Right forelimb (tissue), 1 donor: ENCODE data around the gene C22orf39.

Source experiments
- DNase-seq: peaks from one replicate; pipeline ENCODE4 v3.0.0-alpha.2; 2018

C22orf39 gene

GRCh38 chr22:19429950-19430889, 17.3 kb downstream of the C22orf39 start:
- DNase-seq, result no peak

GRCh38 chr22:19424186-19424500, 23.4 kb downstream of the C22orf39 start:
- no peak for DNase-seq

- no peak for DNase-seq
Measured at GRCh38 chr22:19422440-19423301, 24.8 kb downstream of the C22orf39 start.

GRCh38 chr22:19420321-19420720, 27.2 kb downstream of the C22orf39 start:
- DNase-seq, result no peak

- no peak for DNase-seq
Measured at GRCh38 chr22:19419464-19420178, 27.9 kb downstream of the C22orf39 start.

GRCh38 chr22:19419086-19419463, 28.4 kb downstream of the C22orf39 start:
- no peak for DNase-seq

GRCh38 chr22:19412923-19413322, 34.6 kb downstream of the C22orf39 start:
- no peak for DNase-seq

GRCh38 chr22:19412478-19412877, 35.0 kb downstream of the C22orf39 start:
- no peak for DNase-seq

- DNase-seq, result no peak
Measured at GRCh38 chr22:19411690-19412045, 35.8 kb downstream of the C22orf39 start.

- no peak for DNase-seq
Measured at GRCh38 chr22:19410941-19411689, 36.4 kb downstream of the C22orf39 start.

- DNase-seq, result no peak
Measured at GRCh38 chr22:19407649-19408606, 39.6 kb downstream of the C22orf39 start.

- no peak for DNase-seq
Measured at GRCh38 chr22:19406846-19407245, 40.7 kb downstream of the C22orf39 start.

- DNase-seq, result no peak
Measured at GRCh38 chr22:19406281-19406811, 41.2 kb downstream of the C22orf39 start.

- DNase-seq, result no peak
Measured at GRCh38 chr22:19405652-19406051, 41.9 kb downstream of the C22orf39 start.

- DNase-seq, result no peak
Measured at GRCh38 chr22:19405133-19405532, 42.4 kb downstream of the C22orf39 start.

- no peak for DNase-seq
Measured at GRCh38 chr22:19404676-19405075, 42.8 kb downstream of the C22orf39 start.

- DNase-seq, result no peak
Measured at GRCh38 chr22:19402642-19403191, 44.8 kb downstream of the C22orf39 start.

GRCh38 chr22:19401483-19401882, 46.0 kb downstream of the C22orf39 start:
- no peak for DNase-seq

GRCh38 chr22:19400881-19401280, 46.6 kb downstream of the C22orf39 start:
- no peak for DNase-seq

GRCh38 chr22:19398652-19399051, 48.9 kb downstream of the C22orf39 start:
- DNase-seq, result no peak

- no peak for DNase-seq
Measured at GRCh38 chr22:19398206-19398605, 49.3 kb downstream of the C22orf39 start.
